PC-9 (cell line): ENCODE data around the gene CEP85L. TPM values are rescaled to one million over a fixed set of nuclear protein-coding genes. Genes with fewer than 3 reads are reported as not detected.

Experiments used
- BruUV-seq: library from RNA; stranded (reverse); fragments of 400-500 nt; replicated peaks from 2 replicates; lab custom pipeline; 2021; lab: Mats Ljungman, UMichigan
- CTCF ChIA-PET: fragments of 300-600 bp; sonication (Branson Sonifier 250); formaldehyde crosslinking; loops from one replicate; lab custom pipeline; 2022; ENCODE audit warnings: antibody characterized with exemption; lab: Charles Lee
- POLR2A ChIA-PET: fragments of 300-600 bp; sonication (Branson Sonifier 250); formaldehyde crosslinking; loops from one replicate; lab custom pipeline; 2022; ENCODE audit warnings: antibody characterized with exemption; ENCODE audit not compliant: unreplicated experiment; lab: Charles Lee
- DNase-seq, 2 experiments: peaks; one replicate each; pipeline versions ENCODE4 v3.0.0 to v3.0.0-alpha.2; 2015 to 2022; ENCODE audit warnings: mixed read lengths in 1 of 2
- H2AFZ ChIP-seq: fragments of 200-600 bp; sonication (generic); 2 replicates; pipeline ENCODE4 v1.8.1; 2017; ENCODE audit warnings: antibody characterized with exemption
- H3F3A ChIP-seq: fragments of 200-600 bp; sonication (generic); 2 replicates; pipeline ENCODE4 v1.8.1; 2017; ENCODE audit warnings: antibody characterized with exemption, mild to moderate bottlenecking, low read depth; ENCODE audit not compliant: insufficient read depth
- H3K27ac ChIP-seq: fragments of 200-600 bp; sonication (generic); 2 replicates; pipeline ENCODE4 v1.6.1; 2016; ENCODE audit warnings: mixed run types
- H3K27me3 ChIP-seq: fragments of 200-600 bp; sonication (generic); 2 replicates; pipeline ENCODE4 v1.6.1; 2016; ENCODE audit warnings: low read depth, mixed run types; ENCODE audit not compliant: insufficient read depth
- H3K36me3 ChIP-seq: fragments of 200-600 bp; sonication (generic); 2 replicates; pipeline ENCODE4 v1.6.1; 2016; ENCODE audit warnings: low read depth, mixed run types
- H3K4me1 ChIP-seq: fragments of 200-600 bp; sonication (generic); replicated peaks from 2 replicates; pipeline ENCODE4 v1.6.1; 2016; ENCODE audit warnings: mixed run types; ENCODE audit not compliant: insufficient read depth
- H3K4me2 ChIP-seq: fragments of 200-600 bp; sonication (generic); 2 replicates; pipeline ENCODE4 v1.6.1; 2017; ENCODE audit warnings: mixed run types
- H3K4me3 ChIP-seq: fragments of 200-600 bp; sonication (generic); 2 replicates; pipeline ENCODE4 v1.6.1; 2016; ENCODE audit warnings: mixed run types
- H3K79me2 ChIP-seq: fragments of 200-600 bp; sonication (generic); 2 replicates; pipeline ENCODE4 v1.6.1; 2017; ENCODE audit warnings: low read depth, mixed run types
- H3K9me2 ChIP-seq: fragments of 200-600 bp; sonication (generic); 2 replicates; pipeline ENCODE4 v1.8.1; 2017; ENCODE audit warnings: mild to moderate bottlenecking; ENCODE audit not compliant: insufficient read depth
- H3K9me3 ChIP-seq: fragments of 200-600 bp; sonication (generic); 2 replicates; pipeline ENCODE4 v1.8.1; 2016; ENCODE audit warnings: low read depth; ENCODE audit not compliant: insufficient read depth
- H4K20me1 ChIP-seq: fragments of 200-600 bp; sonication (generic); 2 replicates; pipeline ENCODE4 v1.8.1; 2017; ENCODE audit not compliant: insufficient read depth
- EZH2 ChIP-seq: fragments of 200-600 bp; sonication (generic); IDR thresholded peaks from 2 replicates; pipeline ENCODE4 v1.8.0; 2017; ENCODE audit warnings: antibody characterized with exemption, low read depth
- intact Hi-C: fragments of 100-400 bp; cut with micrococcal nuclease; formaldehyde crosslinking; loops from one replicate; pipeline ENCODE4 v1.10.0; 2022; ENCODE audit not compliant: unreplicated experiment
- total RNA-seq: library from RNA; stranded (reverse); gene quantifications from 2 replicates; pipeline ENCODE4 v1.2.3, GENCODE V29; 2021
- TF ChIP-seq, protein P1 (sequence below): fragments of 200-600 bp; sonication (generic); conservative IDR thresholded peaks from 2 replicates; pipeline ENCODE4 v1.6.1; 2017; ENCODE audit warnings: mixed run types, antibody characterized with exemption, mild to moderate bottlenecking, moderate library complexity

The CEP85L gene
- total RNA-seq, 1 experiment from 2014 or later, result 3.0 TPM

DNA sequence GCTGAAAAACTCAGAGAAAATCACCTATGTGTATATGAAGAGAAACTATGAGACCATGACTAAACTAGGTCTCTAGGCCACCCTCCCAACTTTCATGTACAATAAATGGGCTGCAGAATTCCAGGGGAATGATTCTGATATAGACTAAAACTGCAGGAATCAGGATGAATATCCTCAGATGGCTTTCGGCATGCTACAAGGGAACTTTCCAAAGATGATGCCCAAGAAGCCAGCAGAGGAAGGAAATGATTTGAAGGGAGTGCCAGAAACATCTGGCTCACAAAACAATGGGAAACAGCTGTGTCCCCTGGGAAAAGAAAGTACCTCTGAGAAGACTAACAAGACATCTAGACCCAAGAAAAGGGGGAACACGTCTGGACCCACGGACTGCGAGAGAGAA lies 62.2 kb downstream of the CEP85L start:
- no peak overlapping the region for H2AFZ ChIP-seq
- no peak overlapping the region for H3K27ac ChIP-seq
- no peak overlapping the region for H3K4me2 ChIP-seq
- CTCF ChIA-PET, result no interaction called here
- H3K36me3 ChIP-seq, result no peaks in the 10 kb centered on the region
- DNase-seq, result no peak
- no peaks in the 10 kb centered on the region for H4K20me1 ChIP-seq
- no peak overlapping the region for H3K4me3 ChIP-seq
- no peaks in the 10 kb centered on the region; the same call in 1 of the 2 replicates for H3K9me2 ChIP-seq
- TF ChIP-seq EZH2, result no peak
- TF ChIP-seq, protein P1, sequence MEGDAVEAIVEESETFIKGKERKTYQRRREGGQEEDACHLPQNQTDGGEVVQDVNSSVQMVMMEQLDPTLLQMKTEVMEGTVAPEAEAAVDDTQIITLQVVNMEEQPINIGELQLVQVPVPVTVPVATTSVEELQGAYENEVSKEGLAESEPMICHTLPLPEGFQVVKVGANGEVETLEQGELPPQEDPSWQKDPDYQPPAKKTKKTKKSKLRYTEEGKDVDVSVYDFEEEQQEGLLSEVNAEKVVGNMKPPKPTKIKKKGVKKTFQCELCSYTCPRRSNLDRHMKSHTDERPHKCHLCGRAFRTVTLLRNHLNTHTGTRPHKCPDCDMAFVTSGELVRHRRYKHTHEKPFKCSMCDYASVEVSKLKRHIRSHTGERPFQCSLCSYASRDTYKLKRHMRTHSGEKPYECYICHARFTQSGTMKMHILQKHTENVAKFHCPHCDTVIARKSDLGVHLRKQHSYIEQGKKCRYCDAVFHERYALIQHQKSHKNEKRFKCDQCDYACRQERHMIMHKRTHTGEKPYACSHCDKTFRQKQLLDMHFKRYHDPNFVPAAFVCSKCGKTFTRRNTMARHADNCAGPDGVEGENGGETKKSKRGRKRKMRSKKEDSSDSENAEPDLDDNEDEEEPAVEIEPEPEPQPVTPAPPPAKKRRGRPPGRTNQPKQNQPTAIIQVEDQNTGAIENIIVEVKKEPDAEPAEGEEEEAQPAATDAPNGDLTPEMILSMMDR, result no peak
- no peaks in the 10 kb centered on the region for H3F3A ChIP-seq
- H3K4me1 ChIP-seq, result no peaks in the 10 kb centered on the region
- intact Hi-C loops, result loop anchor here (10.0 kb wide), 1 partner anchor 1244 kb away; no protein-coding TSS in a partner anchor
- no peaks in the 10 kb centered on the region for H3K9me3 ChIP-seq
- POLR2A ChIA-PET, result no interaction called here
- BruUV-seq, result no TSS peak
- no peaks in the 10 kb centered on the region for H3K27me3 ChIP-seq
- H3K79me2 ChIP-seq, result no peaks in the 10 kb centered on the region

DNA sequence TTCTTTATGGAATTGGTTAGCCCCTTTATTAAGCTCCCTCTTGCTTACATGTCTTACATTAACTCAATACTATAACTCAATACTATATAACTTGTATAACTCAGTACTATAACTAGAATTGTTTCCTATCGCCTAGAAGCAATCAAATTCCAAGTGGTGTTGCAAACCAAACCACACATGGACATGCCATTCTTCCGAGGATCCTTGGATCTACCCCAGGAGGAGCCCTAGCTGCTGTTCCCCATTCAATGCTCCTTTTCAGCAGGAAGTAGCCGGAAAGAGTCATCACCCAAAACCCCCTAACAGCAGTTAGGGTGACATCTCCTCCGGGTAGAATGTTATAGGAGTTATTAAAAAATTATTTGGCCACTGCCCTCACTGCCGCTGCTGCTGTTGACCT lies 62.8 kb downstream of the CEP85L start:
- ChIA-PET CTCF (no interaction called here), POLR2A (no interaction called here)
- Histone ChIP-seq H3F3A (no peaks in the 10 kb centered on the region), H3K36me3 (no peaks in the 10 kb centered on the region), H3K27me3 (no peaks in the 10 kb centered on the region), H3K4me3 (no peak overlapping the region), H3K9me3 (no peaks in the 10 kb centered on the region), H3K4me2 (no peak overlapping the region), H4K20me1 (no peaks in the 10 kb centered on the region), H2AFZ (no peak overlapping the region), H3K9me2 (no peaks in the 10 kb centered on the region; the same call in 1 of the 2 replicates), H3K79me2 (no peaks in the 10 kb centered on the region), H3K27ac (no peak overlapping the region), H3K4me1 (no peaks in the 10 kb centered on the region)
- intact Hi-C loops, result loop anchor here (10.0 kb wide), 1 partner anchor 1244 kb away; no protein-coding TSS in a partner anchor
- no TSS peak for BruUV-seq
- TF ChIP-seq, protein P1, result no peak
- no peak for TF ChIP-seq EZH2
- no peak for DNase-seq

DNA sequence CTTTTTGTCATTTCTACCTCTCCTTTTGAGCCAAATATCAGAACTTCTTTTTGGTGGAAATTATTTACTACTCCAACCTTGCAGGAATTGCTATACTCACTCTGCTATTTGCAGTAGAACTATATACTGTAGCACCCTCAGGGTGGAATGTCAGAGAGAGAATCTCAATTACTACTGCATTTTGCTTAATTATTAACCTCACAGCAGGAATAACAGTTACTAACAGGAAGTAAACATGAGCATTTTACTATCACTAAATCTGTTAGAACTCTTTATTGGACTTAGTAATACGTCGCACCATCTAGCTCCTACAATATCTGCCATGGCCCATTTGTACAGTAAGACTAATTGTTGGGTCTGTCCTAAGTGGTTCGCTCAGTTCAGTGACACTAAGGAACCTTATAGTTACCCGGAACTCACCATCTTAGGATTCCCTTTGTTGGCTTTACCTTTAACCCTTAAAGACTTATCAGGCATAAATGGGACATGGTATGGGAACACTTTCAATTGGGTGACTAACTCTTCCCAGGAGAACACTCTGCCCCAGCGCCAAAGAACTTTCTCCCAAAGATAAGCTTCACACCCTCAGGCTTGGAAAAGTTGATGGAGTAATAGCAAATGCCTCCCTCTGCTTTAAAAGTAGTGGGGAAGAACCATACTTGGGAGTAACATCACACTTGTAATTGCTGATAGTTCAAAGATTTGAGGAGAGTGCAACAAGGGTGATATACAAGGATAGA lies 64.5 kb downstream of the CEP85L start:
- intact Hi-C loops, result loop anchor here (10.0 kb wide), 1 partner anchor 1242 kb away; no protein-coding TSS in a partner anchor
- H3K27ac ChIP-seq, result no peak overlapping the region
- no peaks in the 10 kb centered on the region for H4K20me1 ChIP-seq
- TF ChIP-seq, protein P1, result no peak
- no peak for TF ChIP-seq EZH2
- no peaks in the 10 kb centered on the region; the same call in 1 of the 2 replicates for H3K9me2 ChIP-seq
- no peaks in the 10 kb centered on the region for H3K27me3 ChIP-seq
- no peaks in the 10 kb centered on the region for H3K36me3 ChIP-seq
- no peak overlapping the region for H3K4me2 ChIP-seq
- H2AFZ ChIP-seq, result no peak overlapping the region
- H3K4me3 ChIP-seq, result no peak overlapping the region
- BruUV-seq, result no TSS peak
- no peak for DNase-seq
- H3K9me3 ChIP-seq, result 0 out of 2 replicates have a peak, but pooled peaks cover 5% of the 10 kb centered on the region
- ChIA-PET POLR2A (no interaction called here), CTCF (no interaction called here)
- no peaks in the 10 kb centered on the region for H3F3A ChIP-seq
- no peaks in the 10 kb centered on the region for H3K79me2 ChIP-seq
- H3K4me1 ChIP-seq, result no peaks in the 10 kb centered on the region
